Fibroblast of skin of right quadriceps (primary cell): ENCODE results near the gene ABCD1.
"Not testable (repeated sequence)": the region's sequence is repeated elsewhere in the genome, so short reads cannot be mapped to it uniquely, and the experiment has no call there.

ENCODE experiments used
- DNase-seq: peaks from one replicate; pipeline ENCODE4 v3.0.0-alpha.2; 2013

ABCD1 gene

GRCh38 chrX:153736071-153736820 lies 11.6 kb downstream of the ABCD1 start:
- no peak for DNase-seq

DNA sequence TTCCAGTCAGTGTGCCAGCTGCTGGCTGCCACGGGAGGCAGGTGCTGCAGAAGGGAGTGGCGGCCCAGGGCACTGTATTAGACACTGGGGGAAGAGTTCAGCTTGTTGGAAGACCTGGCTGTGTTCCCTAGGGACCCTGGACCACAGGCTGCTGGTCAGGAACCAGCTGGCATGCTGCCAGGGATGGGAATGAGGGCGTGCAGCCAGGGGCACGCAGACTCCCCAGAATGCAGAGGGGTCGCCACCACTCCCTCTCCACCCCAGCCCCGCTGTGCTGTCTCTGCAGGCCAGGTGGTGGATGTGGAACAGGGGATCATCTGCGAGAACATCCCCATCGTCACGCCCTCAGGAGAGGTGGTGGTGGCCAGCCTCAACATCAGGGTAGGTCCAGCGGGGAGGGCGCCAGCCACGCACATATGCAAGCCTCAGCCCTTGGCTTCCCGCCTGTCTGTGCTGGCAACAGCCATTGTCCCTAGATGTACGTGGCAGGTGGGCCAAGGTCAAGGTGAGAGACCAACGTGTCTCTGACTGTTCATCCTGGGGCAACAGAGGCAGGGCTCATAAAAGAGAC lies 12.3 kb downstream of the ABCD1 start:
- no peak for DNase-seq

GRCh38 chrX:153738056-153738605 lies 13.5 kb downstream of the ABCD1 start:
- DNase-seq = no peak

DNA sequence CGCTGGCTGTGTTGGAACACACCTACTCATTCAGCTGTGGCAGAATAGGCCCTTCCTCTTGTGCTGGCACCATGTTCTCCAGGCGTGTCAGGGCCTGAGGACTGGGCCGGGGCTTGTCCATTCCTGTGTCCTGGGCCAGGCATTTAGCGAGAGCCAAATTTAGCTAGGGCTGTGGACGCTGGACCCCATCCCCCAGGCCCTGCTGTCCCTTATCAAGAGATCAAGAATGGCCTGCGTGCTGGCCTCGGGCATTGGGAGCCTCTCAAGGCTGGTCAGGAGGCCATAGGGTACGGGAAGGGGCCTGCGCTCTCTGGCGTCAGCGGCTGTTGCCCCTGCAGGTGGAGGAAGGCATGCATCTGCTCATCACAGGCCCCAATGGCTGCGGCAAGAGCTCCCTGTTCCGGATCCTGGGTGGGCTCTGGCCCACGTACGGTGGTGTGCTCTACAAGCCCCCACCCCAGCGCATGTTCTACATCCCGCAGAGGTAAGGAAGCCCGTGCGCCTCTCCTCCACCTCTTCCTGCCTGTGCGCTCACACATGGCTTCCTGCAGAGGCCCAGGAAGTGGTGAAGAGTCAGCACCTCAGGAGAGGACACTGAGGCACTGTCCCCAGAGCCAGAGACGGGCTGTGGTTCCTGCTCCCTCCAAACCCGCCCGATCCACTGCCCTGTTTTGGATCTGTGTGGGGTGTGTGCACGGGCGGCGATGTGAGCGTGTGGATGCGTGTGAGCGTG lies 15.3 kb downstream of the ABCD1 start:
- DNase-seq = no peak

- DNase-seq = no peak
Observed at GRCh38 chrX:153740631-153741222, 16.1 kb downstream of the ABCD1 start.

GRCh38 chrX:153741446-153741845 lies 16.8 kb downstream of the ABCD1 start:
- no peak for DNase-seq

DNA sequence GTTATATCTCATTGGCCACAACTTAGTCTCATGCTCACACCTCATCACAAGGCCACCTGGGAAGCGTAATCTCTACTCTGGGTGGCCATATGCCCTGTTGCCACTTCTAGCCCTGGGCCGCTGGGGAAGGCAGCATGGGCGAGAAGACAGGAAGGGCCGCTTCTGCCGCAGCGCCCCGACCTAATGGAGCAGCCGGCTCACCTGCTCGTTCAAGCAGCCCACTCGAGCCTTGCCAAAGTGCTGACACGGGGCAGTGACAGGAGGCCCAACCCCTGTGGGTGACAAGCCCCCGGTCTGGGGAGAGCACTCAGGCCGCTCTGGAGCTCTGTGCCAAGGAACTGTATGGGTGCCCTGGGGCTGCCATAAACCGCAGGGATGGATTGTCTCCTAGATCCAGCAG lies 17.5 kb downstream of the ABCD1 start:
- not testable (repeated sequence) for DNase-seq

DNA sequence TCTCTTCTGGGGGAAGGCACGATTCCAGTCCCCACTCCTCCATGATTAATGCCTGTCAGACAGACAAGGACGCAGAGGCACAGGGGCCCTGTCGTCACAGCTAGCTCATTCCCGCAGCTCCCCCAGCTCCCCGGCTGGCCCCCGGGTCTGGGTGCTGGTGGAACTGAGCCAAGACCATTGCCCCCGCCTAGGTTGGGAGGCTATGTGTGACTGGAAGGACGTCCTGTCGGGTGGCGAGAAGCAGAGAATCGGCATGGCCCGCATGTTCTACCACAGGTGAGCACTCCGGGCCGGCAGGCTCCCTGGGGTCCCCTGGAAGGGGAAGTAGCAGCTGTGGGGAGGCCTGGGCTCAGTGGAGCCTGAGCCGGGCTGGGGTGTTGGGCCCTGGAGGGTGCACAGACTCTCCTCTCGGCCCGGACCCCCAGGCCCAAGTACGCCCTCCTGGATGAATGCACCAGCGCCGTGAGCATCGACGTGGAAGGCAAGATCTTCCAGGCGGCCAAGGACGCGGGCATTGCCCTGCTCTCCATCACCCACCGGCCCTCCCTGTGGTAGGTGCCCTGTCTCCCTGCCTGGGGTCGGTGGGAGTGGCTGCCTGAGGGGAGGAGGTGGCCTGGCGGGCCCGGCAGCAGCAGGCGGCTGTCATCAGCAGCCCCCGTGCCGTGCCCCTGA lies 18.3 kb downstream of the ABCD1 start:
- not testable (repeated sequence) for DNase-seq

GRCh38 chrX:153743468-153744209 lies 19.0 kb downstream of the ABCD1 start:
- DNase-seq = peak; percentile 35

GRCh38 chrX:153744210-153745066 lies 19.8 kb downstream of the ABCD1 start:
- DNase-seq = peak; percentile 25

DNA sequence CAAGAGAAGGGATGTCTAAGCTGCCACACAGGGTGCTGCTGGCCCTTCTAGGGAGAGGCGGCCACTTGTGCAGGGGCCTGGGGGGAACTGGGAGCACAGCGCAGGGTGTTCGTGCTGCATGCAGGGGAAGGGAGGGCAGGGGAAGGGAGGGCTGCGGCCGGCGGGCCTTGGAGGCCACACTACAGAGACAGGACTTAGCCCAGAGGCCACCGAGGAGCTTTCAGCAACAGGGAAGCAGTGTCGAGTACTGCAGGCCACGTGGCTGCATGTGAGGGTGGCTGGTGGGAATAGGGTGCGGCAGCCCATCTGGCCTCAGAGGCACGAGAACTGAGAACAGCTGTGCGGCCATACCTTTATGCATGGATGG lies 20.4 kb downstream of the ABCD1 start:
- not testable (repeated sequence) for DNase-seq

DNA sequence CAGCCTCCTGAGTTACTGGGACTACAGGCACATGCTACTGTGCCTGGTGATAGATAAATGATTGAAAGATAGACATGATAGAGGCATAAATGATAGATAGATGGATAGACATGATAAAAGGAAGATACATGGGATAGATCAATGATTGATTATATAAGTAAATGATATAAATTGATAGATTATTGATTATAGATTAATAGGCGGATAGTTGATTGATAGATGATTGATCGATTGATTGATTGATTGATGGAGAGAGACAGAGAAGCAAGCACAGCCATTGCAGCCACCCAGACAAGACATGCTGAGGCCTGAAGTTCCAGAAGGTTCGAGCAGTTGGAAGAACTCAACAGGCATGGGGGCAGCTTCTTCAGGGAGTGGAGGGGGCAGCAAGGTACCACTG lies 21.7 kb downstream of the ABCD1 start:
- DNase-seq = no peak

GRCh38 chrX:153746991-153747390 lies 22.3 kb downstream of the ABCD1 start:
- not testable (repeated sequence) for DNase-seq

DNA sequence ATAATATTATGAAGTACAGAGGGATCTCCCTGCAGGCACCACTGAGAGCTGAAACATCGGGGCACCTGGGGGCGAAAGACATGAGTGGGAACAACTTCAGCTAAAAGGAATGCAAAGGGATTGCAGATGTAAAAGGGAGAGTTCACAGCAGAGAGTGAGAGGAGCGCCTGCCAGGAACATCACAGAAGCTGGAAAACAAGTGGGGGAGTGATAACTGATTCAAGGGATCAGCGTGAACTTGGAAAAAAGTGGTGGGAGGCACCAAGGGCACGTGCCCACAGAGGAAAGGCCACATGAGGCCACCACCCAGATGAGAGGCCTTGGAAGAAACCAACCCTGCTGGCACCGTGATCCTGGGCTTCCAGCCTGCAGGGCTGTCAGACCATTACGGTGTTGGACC lies 24.4 kb downstream of the ABCD1 start:
- not testable (repeated sequence) for DNase-seq

DNA sequence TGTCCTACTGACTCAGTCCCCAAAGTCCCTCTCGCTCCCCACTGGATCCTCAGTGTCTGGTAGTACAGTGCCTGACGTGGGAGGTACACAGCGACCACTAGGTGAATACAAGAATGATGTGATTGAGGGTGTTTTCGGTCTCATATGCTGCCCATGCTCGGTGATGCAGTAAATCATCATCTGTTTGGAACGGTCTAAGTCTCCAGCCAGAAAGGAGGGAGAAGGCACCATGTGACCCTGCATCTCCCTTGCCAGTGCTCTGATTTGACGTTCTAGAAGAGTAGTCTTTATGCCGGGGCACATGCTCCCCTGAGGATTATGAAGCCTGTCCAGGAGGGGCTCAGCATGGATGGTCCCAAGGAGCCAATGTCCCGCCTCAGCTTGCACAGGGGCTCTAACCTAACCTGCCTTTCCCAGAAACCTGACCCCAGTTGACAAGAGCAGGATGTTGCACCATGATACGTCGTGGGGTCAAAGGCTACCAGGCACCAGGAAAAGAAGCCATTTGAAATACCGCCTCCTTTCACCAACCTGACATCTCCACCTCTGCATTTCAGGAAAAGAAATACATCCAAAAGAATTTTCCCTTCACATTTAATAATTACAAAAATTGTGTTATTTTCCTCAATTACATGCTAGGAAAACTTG lies 25.6 kb downstream of the ABCD1 start:
- no peak for DNase-seq

DNA sequence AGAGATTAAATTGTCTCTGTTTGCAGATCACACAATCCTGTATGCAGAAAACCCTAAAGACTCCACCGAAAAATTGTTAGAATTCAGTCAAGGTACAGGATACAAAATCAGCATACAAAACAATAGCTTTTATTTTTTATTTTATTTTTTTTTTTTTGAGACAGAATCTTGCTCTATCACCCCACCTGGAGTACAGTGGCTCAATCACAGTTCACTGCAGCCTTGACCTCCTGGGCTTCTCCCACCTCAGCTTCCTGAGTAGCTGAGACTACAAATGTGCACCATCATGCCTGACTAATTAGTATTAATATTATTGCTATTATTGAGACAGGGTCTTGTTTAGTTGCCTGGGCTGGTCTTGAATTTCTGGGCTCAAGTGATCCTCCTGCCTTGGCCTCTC lies 30.5 kb downstream of the ABCD1 start:
- DNase-seq = no peak

DNA sequence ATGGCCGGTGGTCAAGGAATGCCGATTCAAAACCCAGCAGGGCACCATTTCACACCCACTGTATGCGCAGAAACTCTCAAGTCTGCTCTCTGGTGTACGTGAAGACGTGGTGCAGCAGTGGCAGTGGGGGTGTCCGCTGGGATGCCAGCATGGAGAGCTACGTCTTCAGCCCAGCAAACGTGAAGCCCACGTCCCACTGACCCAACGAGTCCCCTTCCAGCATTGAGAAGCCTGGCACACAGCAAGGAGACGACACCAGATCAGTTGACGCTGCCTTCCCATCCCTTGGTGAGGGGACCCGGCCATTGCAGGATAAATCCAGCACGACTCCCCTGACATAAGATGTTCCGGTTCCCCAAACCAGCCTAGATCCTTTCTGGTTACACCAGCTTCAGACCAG lies 37.2 kb downstream of the ABCD1 start:
- no peak for DNase-seq

GRCh38 chrX:153762626-153763173 lies 38.0 kb downstream of the ABCD1 start:
- DNase-seq = no peak

- no peak for DNase-seq
Observed at GRCh38 chrX:153763298-153763932, 38.8 kb downstream of the ABCD1 start.
